ENCODE measurements around the gene GRID2.

The GRID2 gene

DNA sequence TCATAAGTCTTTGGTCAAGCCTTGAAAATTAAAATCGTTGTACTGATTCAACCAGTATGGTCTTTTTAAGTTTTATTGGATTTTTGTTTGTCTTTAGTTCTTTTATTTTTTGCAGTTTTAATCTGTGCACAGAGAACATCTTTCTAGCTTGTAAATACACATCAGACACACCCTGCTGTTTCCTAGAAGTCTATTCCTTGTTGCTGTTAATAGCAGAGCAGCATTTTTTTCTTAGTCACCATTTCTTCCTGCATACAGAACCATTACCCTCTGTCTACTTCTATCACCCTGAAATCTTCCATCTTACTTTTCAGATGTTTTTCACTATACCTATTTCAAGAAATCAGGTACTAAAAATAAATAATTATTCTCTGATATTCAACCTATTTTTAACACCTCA lies 375.4 kb downstream of the GRID2 start:
- no peak for DNase-seq (ENCODE audit: low read depth in 3 of 3)

DNA sequence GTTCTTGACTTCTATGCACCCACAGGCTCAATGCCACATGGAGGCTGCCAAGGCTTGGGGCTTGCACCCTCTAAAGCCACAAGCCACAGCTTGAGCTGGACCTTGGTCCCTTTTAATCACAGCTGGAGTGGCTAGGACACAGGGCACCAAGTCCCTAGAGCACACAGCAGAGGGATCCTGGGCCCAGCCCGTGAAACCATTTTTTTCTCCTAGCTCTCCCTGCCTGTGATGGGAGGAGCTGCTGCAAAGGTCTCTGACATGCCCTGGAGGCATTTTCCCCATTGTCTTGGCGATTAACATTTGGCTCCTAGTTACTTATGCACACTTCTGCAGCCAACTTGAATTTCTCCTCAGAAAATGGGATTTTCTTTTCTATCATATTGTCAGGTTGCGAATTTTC lies 410.9 kb downstream of the GRID2 start:
- no peak for DNase-seq (ENCODE audit: low read depth in 3 of 3)

DNA sequence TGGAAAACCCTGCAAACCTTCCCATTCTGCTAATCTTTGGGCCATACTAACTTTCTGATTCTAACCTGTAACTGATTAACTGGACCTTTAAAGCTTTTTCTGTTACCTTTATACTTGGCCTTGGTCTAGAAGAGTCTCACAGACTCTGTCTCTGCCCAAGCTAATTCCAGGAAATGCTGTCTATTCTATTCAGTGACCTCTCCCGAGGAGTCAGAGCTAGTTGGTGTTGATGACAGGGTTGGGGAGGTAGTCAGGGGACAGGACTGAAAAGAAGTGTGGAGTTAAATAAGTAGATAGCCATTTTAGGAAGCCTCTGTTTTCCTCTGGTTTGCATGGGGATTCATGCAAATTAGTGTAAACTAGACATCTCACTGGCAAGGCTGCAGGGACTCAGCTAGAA lies 429.5 kb downstream of the GRID2 start:
- no peak for DNase-seq (ENCODE audit: low read depth in 3 of 3)

DNA sequence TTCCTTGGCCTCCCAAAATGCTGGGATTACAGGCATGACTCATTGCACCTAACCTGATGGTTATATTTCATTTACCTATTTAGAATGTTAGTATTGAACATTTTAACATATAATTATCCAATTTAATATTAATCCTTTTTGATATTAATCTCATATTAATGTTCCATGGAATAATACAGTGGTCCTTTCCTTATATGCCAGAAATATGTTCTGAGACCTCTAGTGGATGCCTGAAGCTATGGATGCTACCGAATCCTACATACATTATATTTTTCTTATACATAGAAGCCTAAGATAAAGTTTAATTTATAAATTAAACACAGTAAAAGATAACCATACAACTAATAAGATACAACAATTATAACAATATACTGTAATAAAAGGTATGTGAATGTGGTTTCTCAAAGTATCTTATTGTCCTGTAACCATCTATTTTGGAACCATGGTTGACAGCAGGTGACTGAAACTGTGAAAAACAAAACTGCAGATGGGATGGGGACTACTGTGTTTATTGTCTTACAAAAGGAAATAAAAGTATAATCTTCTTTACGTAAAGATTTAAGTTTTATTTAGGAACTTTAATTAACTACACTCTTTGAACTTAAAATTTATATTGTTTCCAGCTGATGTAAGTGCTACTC lies 431.4 kb downstream of the GRID2 start:
- DNase-seq (ENCODE audit: low read depth in 3 of 3): no peak

DNA sequence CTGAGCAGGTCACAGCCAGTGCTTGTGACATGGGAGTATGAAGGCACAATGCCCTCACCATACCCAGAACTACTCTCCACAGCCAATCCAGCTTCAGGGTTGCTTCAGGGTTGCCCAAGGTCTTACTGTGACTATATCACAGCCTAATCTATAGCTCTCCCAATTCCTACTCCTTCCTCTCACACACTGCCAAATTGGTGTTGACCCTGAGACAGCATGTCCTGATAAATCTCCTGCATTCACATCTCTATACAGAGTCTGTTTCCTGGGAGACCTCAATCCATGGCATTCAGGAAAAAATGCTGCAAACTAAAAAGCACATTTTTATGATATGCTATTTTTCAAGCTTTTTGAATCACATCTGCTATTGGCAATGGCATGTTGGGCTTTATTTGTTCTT lies 456.7 kb downstream of the GRID2 start:
- DNase-seq (ENCODE audit: low read depth in 3 of 3): no peak

DNA sequence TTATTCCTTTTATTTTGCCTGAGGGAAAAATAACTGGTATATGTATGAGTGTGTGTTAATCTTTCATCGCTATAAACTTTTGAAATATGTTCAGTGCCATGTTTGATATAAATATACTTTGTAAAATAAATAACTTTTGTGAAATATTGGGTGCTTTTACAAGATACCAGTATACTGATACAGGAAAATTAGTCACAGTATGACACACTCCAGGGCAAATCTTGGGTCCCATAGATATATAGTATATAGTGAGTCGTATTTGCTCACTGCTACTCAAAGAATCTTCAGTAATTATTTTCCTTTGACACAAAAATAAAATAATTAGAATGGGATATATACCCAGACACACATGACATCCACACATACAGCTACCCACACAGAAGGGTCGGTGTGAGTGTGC lies 472.3 kb downstream of the GRID2 start:
- no peak for DNase-seq (ENCODE audit: low read depth in 3 of 3)

DNA sequence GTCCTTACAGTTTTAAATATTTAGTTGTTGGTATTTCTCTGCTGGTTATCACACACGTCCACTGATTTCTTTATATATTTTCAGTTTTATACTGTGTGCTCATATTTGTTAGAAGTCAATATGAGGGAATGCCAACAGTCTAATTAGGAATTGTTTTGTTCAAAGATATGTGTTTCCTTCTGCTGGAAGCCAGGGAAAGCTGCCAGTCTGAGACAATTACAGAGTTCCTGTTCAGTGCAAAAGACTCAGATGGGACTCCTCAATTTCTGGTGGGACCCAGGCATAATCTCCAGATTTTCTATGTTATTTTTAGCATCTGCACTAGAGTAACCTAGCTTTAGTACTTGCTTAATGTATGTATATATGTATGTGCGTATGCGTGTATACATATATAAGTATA lies 486.0 kb downstream of the GRID2 start:
- no peak for DNase-seq (ENCODE audit: low read depth in 3 of 3)

DNA sequence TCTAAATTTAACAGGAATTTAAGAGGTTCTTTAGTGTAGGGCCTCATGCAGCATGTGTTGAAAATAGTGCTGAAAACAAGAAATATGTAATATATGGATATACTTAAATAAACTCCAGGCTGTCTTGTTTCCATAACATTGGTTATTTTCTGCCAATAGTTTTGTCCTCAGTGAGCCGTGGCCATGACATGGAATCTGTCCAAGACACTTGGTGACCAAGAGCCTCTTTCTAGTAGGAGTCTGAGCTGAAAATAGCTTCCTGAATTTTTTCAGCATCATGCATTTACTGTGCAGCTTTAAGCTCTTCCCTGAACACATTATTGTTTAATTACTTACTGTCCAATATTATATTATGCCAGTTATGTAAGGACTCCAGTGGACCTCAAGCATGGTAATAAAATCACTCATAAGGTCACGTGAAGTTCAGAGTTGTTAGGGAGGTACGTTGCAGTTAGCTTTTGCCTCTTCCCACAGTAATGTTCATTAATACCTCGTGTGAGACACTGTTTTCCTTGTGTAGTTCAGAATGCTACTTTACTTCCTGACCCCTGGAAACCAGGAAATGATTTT lies 488.2 kb downstream of the GRID2 start:
- DNase-seq (ENCODE audit: low read depth in 3 of 3): no peak

DNA sequence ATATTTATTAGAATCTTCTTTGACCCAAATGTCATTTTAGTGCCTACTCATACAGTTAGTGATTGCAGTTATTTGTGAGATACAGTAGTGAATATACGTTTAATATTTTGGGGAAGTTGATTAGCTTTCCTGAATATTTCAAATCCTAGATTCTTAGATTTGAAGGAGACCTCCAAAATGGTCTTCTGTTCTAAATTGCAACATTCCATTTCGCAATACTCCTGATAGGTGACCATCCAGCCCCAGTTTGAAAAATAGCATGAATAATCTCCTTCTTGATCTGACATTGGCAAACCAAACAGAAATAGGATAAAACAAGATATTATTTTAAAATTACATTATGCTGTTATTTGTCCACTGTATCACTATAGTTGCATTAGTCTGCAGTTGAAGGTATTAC lies 505.6 kb downstream of the GRID2 start:
- DNase-seq (ENCODE audit: low read depth in 3 of 3): no peak

DNA sequence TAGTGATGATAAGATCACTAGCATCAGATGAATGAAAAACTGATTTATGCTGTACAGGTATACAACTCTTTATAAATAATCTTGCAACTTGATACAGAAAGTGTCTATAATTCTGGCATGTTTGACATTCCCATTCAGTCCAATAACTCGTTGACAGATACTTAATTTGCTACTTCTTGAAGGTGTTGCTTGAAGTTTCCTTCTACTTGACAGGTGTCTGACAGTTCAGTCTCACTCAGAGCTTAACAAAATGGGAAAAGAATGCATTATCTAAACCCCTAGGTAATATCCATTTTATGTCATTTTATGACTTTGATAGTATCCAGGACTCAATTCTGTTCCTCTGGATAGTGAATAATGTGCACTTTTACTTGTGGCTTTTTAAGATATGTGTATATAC lies 508.9 kb downstream of the GRID2 start:
- no peak for DNase-seq (ENCODE audit: low read depth in 3 of 3)

DNA sequence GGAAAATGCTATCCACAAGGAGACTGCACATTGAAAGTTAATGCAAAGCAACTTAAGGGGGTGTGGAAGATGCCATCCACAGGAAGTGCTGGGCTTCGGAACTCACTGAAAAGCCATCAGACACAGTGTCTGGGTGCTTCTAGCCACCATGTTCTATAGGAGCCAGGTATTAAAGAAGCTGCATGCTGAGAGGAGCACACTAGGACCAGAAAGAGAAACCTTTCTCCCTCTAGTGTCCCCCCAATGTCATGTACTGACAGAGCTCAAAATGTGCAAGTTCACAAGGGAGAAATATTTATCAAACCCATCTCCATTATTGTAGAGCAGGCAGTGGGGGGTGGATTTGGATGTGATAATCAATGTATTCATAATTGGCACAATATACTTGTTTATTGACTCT lies 510.9 kb downstream of the GRID2 start:
- DNase-seq (ENCODE audit: low read depth in 3 of 3): no peak

DNA sequence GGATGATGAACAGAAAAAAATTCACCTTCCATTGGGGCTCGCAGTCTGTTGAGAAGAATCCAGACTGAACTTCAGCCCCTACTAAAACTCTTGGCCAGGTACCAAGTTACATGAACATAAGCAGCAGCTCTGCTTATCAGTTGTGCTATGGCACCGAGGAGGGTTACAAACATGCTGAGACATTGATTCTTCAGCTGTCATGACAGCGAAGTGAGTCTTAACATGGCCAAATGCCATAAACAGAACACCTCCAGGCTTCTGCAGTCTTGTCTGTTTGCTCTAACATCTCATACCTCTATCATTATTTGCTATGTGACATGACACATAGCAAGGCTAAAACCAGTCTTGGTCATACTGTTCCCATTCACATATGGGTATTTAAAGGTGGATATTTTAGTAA lies 521.5 kb downstream of the GRID2 start:
- DNase-seq (ENCODE audit: low read depth in 3 of 3): no peak

DNA sequence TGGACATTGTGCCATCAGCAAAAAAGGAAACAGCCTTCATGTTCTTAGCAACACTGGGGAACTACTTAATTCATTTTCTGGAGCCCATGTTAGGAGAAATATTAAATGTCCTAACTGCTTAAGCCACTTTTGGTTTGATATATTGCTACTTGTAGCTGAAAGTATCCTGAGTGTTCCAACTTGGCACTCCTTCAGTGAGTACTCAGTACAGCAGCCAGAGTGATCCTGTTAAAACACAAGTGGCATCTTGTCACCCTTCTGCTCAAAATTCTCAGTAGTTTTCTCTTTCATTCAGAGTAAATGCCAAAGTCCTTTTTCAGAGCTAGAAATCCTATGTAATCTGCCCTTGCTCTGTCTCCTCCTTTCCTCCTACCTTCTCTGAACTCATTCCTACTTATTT lies 522.0 kb downstream of the GRID2 start:
- DNase-seq (ENCODE audit: low read depth in 3 of 3): no peak

DNA sequence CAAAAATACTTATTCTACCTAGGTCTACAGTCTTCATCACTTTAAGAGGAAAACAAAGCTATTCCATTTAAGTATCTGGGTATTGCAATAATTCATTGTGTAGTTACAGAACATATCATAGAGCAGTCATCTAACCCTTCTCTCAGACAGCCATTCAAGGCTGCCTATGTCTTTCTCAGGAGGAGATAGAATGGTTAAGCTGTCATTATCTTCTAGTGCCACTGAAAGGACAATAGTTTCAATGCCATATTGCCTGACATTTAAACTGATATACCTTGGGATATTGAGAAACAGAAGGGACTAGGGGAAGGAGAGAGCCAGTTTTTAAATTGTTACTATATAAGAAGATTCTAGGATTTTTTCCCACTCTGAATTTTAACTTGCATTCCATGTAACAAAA lies 527.0 kb downstream of the GRID2 start:
- DNase-seq (ENCODE audit: low read depth in 3 of 3): no peak

DNA sequence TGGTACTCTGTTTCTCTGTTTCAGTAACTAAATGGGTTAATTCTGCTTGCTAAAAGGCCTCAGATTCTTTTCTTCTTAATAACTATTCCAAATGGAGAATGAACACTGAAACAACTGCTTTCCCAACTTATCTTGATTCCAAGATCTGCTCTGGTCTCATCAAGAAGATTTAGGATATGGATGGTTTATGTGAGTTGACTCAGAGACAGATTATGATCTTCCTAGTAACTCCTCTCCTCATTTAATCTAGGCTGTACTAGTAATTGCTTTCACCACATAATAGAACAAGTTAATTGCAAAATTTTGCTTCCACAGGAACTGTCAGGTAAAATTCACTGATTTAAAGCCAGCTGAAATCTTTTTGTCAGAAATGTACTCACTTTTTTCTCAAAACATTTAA lies 537.1 kb downstream of the GRID2 start:
- no peak for DNase-seq (ENCODE audit: low read depth in 3 of 3)

DNA sequence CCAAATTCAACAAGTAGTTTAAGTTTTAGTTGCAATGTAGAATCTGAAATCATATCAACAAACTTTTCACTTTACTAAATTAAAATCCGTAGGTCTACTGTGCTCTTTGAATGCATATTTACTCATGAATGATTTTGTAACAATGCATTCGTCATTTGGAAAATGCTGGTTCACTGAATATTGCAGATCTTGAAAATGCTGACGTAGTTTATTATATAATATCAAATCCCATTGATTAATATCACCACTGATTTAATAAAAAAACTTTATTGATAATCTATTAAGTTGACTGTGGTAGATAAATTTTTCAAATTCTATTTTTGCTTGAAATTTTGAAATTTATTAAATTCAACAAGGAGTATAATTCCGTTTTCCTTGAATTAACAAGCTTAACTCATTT lies 540.0 kb downstream of the GRID2 start:
- no peak for DNase-seq (ENCODE audit: low read depth in 3 of 3)

DNA sequence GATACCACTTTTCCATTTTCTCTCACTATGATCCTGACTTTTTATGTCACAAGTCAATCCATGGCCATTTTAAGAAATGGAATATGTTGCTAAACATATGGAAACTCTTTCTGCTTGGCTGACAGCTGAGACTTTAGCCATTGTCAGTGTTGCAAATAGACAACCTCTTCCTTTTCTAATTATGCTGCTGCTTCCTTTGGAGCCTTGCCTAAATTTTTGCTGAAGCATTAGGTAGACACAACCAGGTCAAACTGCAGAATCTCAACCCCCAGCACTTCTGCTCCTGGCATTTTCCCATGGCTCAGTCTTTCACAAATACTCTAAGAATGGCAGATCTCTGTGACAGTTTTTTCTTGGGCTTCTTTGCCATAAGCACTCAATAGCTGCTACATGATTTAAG lies 543.3 kb downstream of the GRID2 start:
- DNase-seq (ENCODE audit: low read depth in 3 of 3): no peak

DNA sequence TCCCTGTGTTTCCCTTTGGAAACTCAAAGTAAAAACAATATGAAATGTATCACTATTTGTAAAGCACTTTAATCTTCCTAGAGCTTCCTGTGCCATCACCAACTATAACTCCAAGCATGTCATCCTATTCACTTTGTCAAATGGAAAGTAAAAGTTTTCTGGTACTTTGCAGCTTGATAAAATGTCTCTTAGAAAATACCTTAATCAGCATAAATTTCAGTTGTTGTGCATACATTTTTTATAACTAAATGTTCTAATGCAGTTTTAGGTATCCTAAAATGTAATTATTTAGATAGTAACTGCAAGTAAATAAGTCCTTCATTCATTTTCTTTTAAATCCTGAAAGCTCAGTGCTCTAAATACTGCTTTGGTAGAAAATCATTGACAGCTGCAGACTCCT lies 558.7 kb downstream of the GRID2 start:
- no peak for DNase-seq (ENCODE audit: low read depth in 3 of 3)

DNA sequence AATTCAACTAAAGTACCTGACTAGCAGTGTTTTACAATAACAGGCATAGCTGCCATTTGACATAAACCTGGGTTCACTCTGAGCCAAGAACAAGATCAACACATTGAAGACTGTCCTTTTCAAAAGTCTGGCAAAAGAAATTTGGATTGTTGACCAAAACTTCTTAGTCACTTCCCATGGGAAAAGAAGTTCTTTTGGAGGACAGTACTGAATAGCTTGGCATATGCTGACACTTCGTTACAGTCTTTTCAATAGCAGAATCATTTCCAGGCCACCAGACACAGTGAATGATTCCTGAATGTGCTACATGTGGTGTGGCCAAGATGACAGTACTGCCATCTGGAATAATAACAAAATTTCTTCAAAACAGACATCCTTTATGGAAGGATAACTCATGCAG lies 560.3 kb downstream of the GRID2 start:
- DNase-seq (ENCODE audit: low read depth in 3 of 3): no peak

DNA sequence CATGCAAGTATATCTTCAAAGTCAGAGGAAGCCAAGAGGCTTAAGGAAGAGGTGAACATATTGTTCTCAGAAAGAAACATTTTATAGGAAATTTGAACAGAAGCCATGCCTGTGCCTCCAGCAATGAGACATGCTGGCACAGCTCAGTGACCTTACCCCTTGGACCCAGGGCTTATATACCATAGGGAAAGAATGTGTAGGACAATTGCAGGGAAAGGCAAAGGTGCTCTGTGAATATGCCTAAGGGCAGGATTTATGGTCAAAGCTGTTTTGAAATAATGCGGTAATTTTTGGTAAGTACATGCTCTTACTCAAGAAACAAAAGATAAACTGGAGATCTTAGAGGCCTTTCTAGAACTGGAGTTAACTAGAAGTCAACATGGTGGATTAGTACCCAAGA lies 568.8 kb downstream of the GRID2 start:
- DNase-seq (ENCODE audit: low read depth in 3 of 3): no peak

DNA sequence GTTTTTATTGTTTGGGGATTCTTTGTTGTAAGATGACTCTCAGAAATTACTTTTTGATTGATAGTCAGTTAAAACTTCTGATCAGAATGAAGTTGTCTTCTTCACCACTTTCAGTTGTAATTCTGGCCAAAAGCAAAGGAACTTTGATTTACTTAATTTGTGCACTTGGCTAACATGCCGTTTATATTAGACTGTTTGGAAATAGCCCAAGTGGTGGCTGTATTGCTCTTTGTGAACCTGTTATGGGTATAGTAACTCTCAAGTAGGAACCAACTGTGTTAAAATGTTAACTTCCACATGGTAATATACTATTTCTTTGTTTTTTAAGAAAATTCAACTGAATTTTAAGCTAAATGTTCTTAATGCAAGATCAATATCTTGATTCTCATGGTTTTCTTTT lies 581.9 kb downstream of the GRID2 start:
- DNase-seq (ENCODE audit: low read depth in 3 of 3): no peak

DNA sequence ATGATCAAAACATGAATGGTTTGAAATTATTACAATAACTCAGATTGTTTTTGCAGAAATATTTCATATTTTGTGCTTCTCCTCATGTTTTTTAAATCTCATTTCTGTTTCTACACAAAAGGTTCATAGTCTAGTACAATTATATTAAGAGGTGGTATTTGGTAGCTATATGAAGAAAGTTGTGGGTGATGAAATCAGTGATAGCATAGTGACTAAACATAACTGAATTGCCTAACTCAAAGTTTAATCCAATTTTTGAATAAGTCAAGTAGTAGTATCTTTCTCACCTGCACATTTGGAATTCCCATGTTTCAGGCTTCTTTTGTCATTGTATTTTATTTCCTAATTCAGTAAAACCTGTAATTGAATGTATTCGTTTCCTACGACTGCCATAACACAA lies 648.7 kb downstream of the GRID2 start:
- no peak for DNase-seq (ENCODE audit: low read depth in 3 of 3)

DNA sequence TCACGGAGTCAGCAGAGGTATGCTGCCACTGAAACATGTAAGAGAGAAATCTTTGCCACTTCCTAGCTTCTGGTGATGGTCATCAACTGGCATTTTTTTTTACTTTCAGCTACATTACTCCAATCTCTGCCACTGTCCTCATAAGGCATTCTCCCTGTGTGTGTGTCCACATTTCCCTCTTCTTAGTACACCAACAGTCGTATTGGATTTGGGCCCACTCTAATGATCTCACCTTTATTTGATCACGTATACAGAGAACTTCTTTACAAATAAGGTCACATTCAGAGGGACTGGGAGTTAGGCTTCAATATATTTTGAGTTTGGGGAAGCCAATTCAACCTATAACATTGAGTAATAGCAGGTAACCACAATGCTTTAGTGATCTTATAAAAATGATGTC lies 649.1 kb downstream of the GRID2 start:
- no peak for DNase-seq (ENCODE audit: low read depth in 3 of 3)

DNA sequence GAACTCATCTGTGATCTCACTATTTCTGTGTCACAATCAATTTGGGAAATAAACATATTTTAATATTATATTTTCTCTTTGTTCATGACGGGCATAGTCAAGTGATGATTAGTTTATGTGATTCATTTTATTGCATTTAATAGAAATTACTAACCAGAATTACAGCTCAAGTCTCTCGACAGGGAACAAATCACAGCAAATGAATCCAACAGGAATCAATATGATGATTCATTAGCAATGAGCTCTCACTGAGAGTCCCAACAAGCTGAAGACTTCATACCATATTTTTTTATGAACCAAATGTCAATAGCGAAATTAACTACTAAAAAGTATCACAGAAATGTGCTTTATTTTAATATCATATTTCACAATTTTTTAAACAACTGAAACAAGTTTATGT lies 649.7 kb downstream of the GRID2 start:
- no peak for DNase-seq (ENCODE audit: low read depth in 3 of 3)

Data from stimulated activated CD4-positive, alpha-beta T cell treated with anti-CD3 and anti-CD28 coated beads, TNF-alpha, amount 100 ng/mL, for 24 hours (primary cell).